ENCODE data around the gene ZSWIM6. TPM values are rescaled to one million over a fixed set of nuclear protein-coding genes. Genes with fewer than 3 reads are reported as not detected.
A peak's percentile ranks its signal among the peaks of the same experiment; 100 is the strongest.

The ZSWIM6 gene
- polyA plus RNA-seq, 3 donors: 1.7 to 33.5 (median 2.7) TPM

GRCh38 chr5:61353293-61353692 lies 21.2 kb downstream of the ZSWIM6 start:
- peaks cover 9 to 24% of the 10 kb centered on the region in 2 donors for H3K4me1 ChIP-seq (ENCODE audit: control insufficient read depth in 1 of 2, insufficient read depth in 2 of 2, low read length in 2 of 2)
- Mint-ChIP-seq H3K4me3 (no peak overlapping the region), H3K27ac (peak overlapping the region in 1 of 7 donors; percentile 10), H3K27me3 (ENCODE audit: low read depth in 3 of 3) (no peaks in the 10 kb centered on the region), H3K4me1 (peaks cover 52% of the 10 kb centered on the region), H3K9me3 (peaks cover 0 to 11% (median 6%) of the 10 kb centered on the region in 7 donors), H3K36me3 (peaks cover 4 to 5% of the 10 kb centered on the region in 2 donors)
- H3K27ac ChIP-seq (ENCODE audit: low read depth in 1 of 2, low read length in 2 of 2): no peak overlapping the region
- DNase-seq: no peak
- H3K9ac ChIP-seq (ENCODE audit: insufficient read depth, low read length, poor library complexity, severe bottlenecking): no peak overlapping the region
- peaks cover 98% of the 10 kb centered on the region for H4K20me1 ChIP-seq (ENCODE audit: insufficient read depth, low read length)
- H3K4me2 ChIP-seq (replicated peaks; ENCODE audit: extremely low read depth, low read length, poor library complexity, severe bottlenecking): no peak overlapping the region
- no peak overlapping the region for H3K4me3 ChIP-seq (replicated peaks in 1 of 3; ENCODE audit: low read depth in 2 of 3, low read length in 3 of 3)
- peaks cover 6 to 9% of the 10 kb centered on the region in 2 donors for H3K9me3 ChIP-seq (replicated peaks in 1 of 2; ENCODE audit: control insufficient read depth in 1 of 2, insufficient read depth in 1 of 2, low read length in 2 of 2)
- no peaks in the 10 kb centered on the region for H3K27me3 ChIP-seq (ENCODE audit: control insufficient read depth in 2 of 2, insufficient read depth in 2 of 2, low read length in 2 of 2)
- intact Hi-C loops (cut with micrococcal nuclease): no loop called here
- no peak overlapping the region for H2AFZ ChIP-seq (ENCODE audit: insufficient read depth, low read depth, low read length, poor library complexity, severe bottlenecking)
- H3K79me2 ChIP-seq (ENCODE audit: insufficient read depth, low read length): peaks cover 98% of the 10 kb centered on the region
- no peaks in the 10 kb centered on the region for H3K36me3 ChIP-seq (replicated peaks in 1 of 2; ENCODE audit: control insufficient read depth in 1 of 2, insufficient read depth in 2 of 2, low read length in 2 of 2)
- TF ChIP-seq CTCF (IDR thresholded peaks at IDR 0.05): no peak
- no CpG with 5 or more reads among the region's 1 CpG for WGBS (ENCODE audit: insufficient coverage)

GRCh38 chr5:61354199-61354598 lies 22.1 kb downstream of the ZSWIM6 start:
- Histone ChIP-seq H3K27ac (ENCODE audit: low read depth in 1 of 2, low read length in 2 of 2) (no peak overlapping the region), H3K9me3 (replicated peaks in 1 of 2; ENCODE audit: control insufficient read depth in 1 of 2, insufficient read depth in 1 of 2, low read length in 2 of 2) (peaks cover 6 to 9% of the 10 kb centered on the region in 2 donors), H3K36me3 (replicated peaks in 1 of 2; ENCODE audit: control insufficient read depth in 1 of 2, insufficient read depth in 2 of 2, low read length in 2 of 2) (no peaks in the 10 kb centered on the region), H3K4me3 (replicated peaks in 1 of 3; ENCODE audit: low read depth in 2 of 3, low read length in 3 of 3) (no peak overlapping the region), H2AFZ (ENCODE audit: insufficient read depth, low read depth, low read length, poor library complexity, severe bottlenecking) (no peak overlapping the region), H3K4me1 (ENCODE audit: control insufficient read depth in 1 of 2, insufficient read depth in 2 of 2, low read length in 2 of 2) (peaks cover 3 to 15% of the 10 kb centered on the region in 2 donors), H3K27me3 (ENCODE audit: control insufficient read depth in 2 of 2, insufficient read depth in 2 of 2, low read length in 2 of 2) (no peaks in the 10 kb centered on the region), H3K4me2 (replicated peaks; ENCODE audit: extremely low read depth, low read length, poor library complexity, severe bottlenecking) (no peak overlapping the region), H3K9ac (ENCODE audit: insufficient read depth, low read length, poor library complexity, severe bottlenecking) (no peak overlapping the region), H3K79me2 (ENCODE audit: insufficient read depth, low read length) (peaks cover 98% of the 10 kb centered on the region), H4K20me1 (ENCODE audit: insufficient read depth, low read length) (peaks cover 98% of the 10 kb centered on the region)
- Mint-ChIP-seq H3K4me1 (peaks cover 47% of the 10 kb centered on the region), H3K27ac (peak overlapping the region in 1 of 7 donors; percentile 13), H3K27me3 (ENCODE audit: low read depth in 3 of 3) (no peaks in the 10 kb centered on the region), H3K4me3 (no peak overlapping the region), H3K9me3 (peaks cover 0 to 11% (median 6%) of the 10 kb centered on the region in 7 donors), H3K36me3 (peaks cover 4 to 7% of the 10 kb centered on the region in 2 donors)
- intact Hi-C loops (cut with micrococcal nuclease): no loop called here
- TF ChIP-seq CTCF (IDR thresholded peaks at IDR 0.05): no peak
- WGBS (ENCODE audit: insufficient coverage): no CpG with 5 or more reads among the region's 2 CpGs
- DNase-seq: no peak
